ENCODE measurements around the gene BOD1L2.

The BOD1L2 gene

GRCh38 chr18:57150828-57151227 is 3.9 kb downstream of the BOD1L2 start:
- no peak for DNase-seq

GRCh38 chr18:57154191-57154830 is 7.4 kb downstream of the BOD1L2 start:
- no peak for DNase-seq

GRCh38 chr18:57164401-57164800 is 17.5 kb downstream of the BOD1L2 start:
- DNase-seq = no peak

- no peak for DNase-seq
These were observed 20.9 kb downstream of the BOD1L2 start for GRCh38 chr18:57167617-57168308.

- DNase-seq = no peak
These were observed 24.1 kb downstream of the BOD1L2 start for GRCh38 chr18:57171026-57171425.

- no peak for DNase-seq
These were observed 28.6 kb downstream of the BOD1L2 start for GRCh38 chr18:57175532-57175931.

- DNase-seq = no peak
These were observed 38.5 kb downstream of the BOD1L2 start for GRCh38 chr18:57185434-57185833.

- DNase-seq = no peak
These were observed 42.1 kb downstream of the BOD1L2 start for GRCh38 chr18:57188851-57189557.

GRCh38 chr18:57190026-57190425 is 43.1 kb downstream of the BOD1L2 start:
- no peak for DNase-seq

- no peak for DNase-seq
These were observed 47.2 kb downstream of the BOD1L2 start for GRCh38 chr18:57194070-57194469.

- DNase-seq = no peak
These were observed 47.7 kb downstream of the BOD1L2 start for GRCh38 chr18:57194622-57195021.

GRCh38 chr18:57195341-57195740 is 48.5 kb downstream of the BOD1L2 start:
- no peak for DNase-seq

GRCh38 chr18:57197261-57197660 is 50.4 kb downstream of the BOD1L2 start:
- DNase-seq = no peak

GRCh38 chr18:57198073-57198472 is 51.2 kb downstream of the BOD1L2 start:
- DNase-seq = no peak

All from EL (cell line).